ENCODE measurements around the gene TIAM2.
A peak's percentile ranks its signal among the peaks of the same experiment; 100 is the strongest.

The TIAM2 gene

DNA sequence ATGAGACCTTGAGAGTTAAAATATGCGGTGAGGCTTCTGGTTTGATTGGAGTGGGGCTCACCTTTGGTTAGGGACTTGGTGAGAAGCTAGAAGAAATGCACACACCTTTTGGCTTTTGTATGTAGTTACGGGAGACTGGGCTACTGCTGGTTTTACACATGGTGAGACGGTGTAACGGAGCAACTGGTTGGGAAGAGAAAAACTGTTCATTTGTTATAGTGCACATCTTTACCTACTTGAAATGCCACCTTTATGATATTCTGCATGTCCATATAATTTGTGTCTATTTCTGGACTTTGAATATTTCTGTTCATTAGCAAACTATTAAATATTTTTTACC, 31.6 kb downstream of the TIAM2 start:
- no peak for DNase-seq

DNA sequence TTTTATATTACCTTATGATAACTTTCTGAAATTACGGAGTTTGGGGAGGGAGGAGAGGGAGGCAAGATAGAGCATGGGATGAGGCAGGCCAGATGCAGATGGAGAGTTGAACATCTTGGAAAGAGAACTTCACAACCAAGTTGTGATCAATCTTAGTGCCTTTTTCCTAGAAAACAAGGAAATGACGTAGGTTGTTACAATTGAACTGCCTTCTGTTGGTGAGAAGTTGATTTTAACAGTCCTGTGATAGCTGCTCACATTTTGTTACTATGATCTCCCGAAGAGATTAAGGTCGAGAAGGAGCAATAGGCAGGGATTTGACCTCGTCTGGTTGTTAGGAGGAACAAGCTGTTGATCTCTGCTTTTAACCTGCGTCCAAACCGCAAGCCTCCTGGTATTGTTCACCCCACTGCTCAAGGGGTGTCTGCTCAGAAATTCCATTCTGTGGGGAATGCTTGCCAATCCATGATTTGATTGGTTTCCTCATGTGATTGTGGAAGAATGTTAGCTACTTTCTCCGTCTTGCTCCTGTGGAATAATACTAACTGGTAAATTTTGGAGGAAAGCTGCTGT, 35.1 kb downstream of the TIAM2 start:
- DNase-seq: no peak

DNA sequence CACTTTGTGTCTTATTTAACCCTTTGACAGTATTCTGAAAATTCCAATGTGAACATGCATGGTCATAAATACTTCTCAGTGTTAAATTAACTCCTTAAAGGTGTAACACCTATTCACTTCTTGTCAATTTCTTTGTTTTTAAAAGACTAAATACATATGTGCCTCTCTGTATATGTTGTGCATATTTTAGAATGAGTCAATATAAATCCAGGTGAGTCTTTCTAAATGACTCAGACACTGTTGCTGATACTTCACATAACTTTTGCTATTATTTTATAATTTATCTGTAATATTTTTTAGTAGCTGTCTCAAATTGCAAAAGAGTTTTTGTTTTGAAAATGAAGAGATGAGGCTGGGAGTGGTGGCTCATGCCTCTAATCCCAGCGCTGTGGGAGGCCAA, 36.0 kb downstream of the TIAM2 start:
- no peak for DNase-seq

DNA sequence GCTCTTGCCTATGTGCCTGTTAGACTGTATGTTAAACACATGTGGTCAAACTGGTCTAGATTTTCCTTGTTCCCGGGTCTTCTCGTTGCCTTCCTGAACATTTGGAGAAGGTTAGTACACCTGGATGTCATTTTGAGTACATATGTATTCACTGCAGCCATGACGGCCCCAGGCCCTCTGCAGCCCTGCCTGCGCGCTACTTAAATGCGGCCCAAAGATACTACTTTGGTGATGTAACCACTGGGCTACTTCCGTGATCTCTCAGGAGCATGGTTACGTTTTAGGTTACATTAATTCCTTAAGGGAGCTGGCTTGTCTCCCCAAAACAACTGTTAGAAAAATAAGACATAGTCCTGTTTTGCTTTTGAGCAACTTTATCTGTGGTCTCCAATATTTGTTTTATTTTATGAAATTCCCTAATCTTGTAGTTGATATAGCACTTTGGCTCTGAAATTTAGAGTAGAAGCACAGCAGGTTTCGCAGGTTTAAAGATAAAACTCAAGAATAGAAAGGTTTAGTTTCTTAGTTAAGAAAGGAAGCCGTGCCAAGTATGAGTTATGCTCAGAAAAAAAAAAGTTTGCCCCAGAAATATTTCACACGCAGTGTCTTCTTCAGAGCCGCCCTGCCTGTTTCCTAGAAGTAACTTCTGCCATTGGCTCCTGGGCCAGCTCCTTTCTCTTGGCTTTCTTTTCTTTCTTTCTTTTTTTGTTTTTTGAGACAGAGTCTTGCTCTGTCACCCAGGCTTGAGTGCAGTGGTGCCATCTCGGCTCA, 38.1 kb downstream of the TIAM2 start:
- no peak for DNase-seq

DNA sequence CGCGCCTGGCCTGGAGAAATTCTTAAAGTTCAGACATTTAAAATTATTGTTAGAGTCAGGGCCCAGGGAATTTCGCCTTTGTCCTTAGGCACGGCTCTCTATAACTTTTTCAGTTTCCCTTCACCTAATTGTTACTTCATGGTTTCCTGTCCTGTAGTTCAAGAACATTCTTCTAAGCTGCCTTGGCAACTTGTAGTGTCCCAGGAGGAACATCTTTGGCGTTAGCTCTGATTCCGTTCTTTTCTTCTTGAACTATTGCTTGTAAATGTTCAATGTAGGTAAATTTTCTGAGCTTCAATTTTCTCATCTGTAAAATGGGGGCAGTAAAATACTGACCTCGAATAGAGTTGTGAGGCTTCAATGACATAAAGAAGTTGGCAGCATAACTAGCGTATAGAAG, 41.8 kb downstream of the TIAM2 start:
- no peak for DNase-seq

DNA sequence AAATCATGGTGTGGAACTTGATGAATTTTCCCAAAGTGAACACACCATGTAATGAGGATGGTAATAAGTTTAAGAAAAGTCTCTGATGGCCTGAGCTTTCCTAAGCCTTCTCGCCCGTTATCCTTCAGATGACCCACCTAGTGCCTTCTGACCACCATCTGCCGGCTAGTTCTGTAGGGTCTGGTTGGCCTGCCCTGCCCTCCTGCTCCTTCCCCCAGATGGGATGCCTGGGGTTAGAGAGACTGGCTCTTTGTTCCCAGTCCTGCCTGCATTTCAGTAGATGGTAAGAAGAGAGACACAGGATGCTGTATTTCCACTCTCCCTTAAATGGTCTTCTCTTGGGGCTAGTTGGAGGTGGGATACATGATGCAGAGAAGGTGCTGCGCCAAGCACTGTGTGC, 43.0 kb downstream of the TIAM2 start:
- DNase-seq: no peak

DNA sequence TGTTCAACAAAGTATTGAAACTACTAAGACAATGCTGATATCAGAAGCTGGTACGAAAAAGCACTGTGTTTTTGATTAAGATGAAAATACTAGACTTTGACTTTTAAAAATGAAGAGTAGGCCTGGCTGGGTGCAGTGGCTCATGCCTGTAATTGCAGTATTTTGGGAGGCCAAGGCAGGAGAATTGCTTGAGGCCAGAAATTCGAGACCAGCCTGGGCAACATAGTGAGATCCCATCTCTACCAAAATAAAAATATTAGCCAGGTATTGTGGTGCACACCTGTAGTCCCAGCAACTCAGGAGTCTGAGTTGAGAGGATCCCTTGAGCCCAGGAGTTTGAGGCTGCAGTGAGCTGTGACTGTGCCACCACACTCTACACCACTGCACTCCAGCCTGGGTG, 43.4 kb downstream of the TIAM2 start:
- no peak for DNase-seq

DNA sequence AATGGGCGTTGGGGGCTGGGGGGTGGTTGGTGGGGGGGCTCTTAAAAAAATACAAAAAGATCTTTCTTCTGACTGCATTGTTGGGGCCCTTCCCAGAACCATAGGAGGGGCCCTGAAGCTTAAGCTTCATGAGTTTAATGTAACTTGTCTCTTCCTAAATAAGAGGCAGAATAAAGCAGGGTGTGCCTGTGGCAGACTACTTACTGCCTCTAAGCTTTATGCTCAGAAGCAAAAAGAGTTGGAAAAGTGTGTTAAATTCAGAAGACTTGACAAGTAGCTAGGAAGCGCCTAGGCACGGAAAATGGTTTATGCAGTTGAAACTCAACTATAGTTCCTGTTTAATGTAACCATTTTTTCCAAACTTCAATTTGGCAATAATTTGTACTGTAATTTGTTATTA, 44.5 kb downstream of the TIAM2 start:
- DNase-seq: no peak

DNA sequence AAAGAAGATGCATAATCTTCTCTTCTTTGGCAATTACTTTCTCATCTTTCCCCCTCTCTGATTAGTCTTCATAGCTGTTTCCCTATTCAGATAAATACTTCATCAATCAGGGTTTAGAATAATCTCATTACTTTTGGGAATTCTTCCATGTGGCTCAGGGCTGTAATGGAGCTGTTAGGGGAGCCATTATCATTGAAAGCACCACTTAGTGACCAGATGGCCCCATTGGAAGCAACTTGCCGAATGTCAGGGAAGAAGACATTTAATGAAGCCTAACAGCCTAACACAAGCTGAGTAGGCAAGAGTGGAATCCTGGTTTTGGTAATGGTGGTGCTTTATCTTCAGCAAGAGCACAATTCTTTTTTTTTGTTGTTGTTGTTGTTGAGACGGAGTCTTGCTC, 45.0 kb downstream of the TIAM2 start:
- no peak for DNase-seq

DNA sequence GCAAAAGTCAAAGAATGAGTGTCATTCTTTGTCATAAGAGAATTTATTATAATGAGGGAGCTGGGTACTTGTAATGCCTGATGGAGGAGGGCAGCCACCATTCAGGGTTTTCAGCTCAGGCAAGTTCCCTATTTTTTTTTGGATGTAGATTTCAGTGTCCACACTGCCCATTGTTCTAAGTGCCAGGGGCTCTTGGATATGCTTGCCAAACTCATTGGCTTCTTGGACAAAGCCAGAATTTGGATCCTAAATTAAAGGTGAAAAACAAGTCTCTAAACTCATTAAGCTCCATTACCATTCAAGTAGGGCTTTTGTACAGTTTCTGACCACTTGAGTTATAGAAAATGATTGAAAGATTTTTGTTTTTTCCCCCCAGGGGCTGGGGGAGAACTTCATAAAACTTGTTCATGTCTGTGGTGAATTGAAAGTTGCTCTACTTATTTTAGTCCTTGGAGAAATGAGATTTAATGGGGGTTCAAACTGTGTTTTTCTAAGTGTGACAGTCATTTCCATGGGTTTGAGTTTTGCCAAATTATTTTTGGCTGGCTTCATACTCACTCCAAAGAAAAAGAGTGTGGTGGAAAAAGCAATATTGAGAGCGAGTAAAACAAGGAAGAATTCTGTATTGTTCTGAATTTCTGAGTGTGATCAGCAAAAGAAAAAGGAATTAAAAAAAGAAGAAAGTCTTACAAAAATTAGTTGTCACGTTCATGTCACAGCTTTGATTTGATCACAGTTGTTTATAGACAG, 46.0 kb downstream of the TIAM2 start:
- no peak for DNase-seq

DNA sequence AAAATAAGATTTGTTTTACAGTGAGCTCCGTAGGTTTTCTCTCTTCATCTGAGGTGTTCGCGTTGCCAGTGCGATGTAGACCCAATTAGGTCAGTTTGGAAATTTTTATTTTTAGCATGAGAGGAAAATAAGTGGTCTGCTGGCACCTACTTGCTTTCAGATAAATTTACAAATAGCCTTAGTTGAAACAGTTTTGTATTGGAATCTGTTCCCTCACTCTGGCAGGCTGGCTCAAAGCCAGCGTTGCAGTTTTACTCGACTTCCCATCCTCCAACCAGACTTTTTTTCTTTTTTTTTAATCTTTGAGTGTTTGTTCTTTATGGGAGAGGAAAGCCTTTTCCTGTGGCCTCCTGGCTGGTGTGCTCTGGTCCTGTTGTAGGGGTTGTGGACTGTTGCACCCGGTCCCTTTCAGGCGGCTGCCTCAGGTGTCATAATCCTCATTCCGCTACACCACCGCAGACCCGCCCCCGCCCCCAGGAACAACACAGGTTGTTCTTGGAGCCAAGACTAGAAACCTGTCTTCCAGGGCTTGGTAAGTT, 46.7 kb downstream of the TIAM2 start:
- no peak for DNase-seq

DNA sequence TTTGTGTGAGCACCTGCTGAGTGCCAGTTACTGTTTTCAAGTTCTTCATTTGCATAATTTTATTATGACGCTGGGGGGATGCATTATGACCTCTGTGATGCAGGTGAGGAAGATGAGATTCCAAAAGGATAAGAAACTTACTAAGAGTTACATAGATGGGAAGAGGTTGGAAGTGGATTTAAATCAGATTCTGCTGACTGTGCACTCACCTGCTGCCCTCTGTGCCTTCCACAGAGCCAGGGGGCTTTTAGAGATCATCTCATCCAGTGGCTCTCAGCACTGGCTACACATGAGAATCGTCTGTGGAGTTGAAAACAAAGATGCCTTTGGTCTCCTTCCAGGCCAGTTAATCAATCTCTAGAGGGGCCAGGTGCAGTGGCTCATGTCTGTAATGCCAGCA, 47.9 kb downstream of the TIAM2 start:
- no peak for DNase-seq

DNA sequence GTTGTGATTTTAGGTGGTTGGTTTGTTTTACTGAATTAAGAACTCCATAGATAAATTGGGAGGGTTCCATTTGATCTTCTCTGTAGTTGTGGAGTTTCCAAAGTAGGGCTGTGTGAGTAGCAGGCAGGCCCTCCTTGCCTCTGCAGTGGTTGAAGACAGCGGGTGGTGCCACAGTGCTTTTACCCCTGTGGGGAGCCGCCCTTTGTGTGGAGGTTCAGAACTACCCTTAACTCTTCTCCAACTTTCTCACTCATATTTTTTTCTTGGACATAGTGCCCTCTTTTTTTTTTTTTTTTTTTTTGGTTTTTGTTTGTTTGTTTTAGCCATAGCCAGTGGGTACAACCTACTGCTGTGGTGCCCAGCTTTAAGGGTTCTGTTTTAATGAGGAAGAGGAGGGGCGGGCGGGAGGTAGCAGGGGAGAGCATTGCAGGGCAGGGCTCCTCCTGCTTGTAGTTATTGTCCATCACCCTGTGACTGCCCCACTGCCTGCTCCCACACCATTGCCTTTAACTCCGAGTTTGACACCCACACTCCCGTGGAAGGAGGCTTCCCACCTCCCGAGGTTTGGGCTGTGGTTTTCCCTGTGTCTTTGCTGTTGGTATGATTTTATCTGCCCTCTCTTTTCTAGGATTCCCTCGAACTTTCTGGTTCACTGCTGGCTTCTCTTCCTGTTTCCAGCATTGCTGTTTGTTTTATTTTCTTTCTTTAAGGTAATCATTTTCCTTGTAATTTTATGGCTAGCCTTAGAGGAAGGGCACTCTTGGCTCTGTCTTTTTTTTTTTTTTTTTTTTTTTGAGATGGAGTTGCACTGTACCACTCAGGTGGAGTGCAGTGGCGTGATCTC, 50.7 kb downstream of the TIAM2 start:
- peak; percentile 13 for DNase-seq

DNA sequence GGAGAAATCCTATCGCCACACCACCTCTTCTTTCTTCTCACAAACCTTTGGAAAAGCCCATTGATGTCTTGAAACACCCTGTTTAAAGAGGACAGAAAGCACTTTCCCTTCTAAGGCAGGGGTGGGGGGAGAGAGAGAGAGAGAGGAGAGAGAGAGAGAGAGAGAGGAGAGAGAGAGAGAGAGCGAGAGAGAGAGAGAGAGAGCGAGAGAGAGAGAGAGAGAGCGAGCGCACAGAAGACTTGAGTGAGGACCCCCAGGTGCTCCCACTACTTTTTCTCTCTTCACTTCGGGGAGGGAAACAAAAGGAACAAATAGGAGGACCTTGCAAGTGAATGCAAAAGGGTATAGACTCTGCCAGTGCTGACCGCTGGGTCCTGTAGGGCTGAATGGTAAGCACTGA, 52.4 kb downstream of the TIAM2 start:
- no peak for DNase-seq

DNA sequence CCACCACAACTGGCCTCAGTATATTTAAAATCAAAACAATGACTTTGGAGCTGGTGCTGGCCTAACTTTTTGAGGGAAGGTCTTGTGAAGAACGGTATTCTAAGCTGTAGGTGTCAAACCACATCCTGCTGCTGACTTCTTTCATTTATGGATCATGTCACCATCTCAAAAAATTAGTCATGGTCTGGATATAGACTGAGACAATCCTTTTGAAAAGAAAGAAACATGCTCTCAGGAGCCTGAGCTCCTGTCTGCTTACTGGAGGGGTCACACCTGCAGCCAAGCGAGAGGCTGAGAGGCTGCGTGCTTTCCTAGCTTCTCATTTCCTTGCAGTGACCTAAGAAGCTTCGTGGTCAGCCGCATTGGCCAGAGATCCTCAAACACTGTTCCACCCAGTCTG, 55.2 kb downstream of the TIAM2 start:
- no peak for DNase-seq

DNA sequence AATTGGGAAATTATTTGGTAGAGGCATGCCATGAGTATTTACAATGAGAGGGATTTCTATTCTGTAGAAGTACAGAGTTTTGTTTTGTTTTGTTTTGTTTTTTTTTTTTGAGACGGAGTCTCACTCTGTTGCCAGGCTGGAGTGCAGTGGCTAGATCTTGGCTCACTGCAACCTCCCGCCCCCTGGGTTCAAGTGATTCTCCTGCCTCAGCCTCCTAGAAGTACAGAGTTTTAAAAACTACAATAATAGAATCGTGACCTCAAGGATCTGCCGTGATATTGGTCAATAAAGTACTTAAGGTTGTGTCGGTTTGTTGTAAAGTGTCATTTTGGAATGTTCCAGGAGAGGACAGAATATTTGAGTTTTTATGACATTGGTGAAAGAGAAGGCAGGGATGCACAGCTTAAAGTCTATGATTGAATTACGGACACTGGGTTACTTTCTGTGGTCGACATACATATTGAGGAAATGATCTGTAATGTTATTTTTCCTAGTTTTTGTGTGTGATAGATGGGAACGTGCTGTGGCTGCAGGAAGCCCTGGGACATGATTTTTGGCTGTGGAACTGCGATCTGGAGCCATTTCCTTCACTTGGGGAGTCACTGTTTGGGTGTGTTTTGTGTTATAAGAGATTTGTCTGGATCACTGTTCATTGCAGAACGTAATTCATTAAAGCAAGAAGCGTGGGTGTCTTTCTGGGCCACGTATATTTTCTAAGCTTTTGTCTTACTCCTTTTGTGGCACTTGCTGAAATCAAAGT, 59.6 kb downstream of the TIAM2 start:
- DNase-seq: no peak

DNA sequence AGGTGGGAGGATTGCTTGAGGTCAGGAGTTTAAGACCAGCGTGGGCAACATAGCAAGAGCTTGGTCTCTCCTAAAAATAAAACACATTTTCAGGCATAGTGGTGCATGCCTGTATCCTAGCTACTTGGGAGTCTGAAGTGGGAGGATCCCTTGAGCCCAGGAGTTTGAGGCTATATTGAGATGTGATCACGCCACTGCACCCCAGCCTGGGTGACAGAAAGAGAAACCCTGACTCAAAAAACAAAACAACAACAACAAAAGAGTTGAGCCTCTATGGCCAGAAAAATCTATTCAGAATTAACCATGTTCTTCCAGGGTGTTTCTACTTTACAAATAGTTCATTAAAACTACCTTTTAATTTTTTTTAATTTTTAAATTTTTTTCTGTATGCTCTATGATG, 60.6 kb downstream of the TIAM2 start:
- DNase-seq: no peak

DNA sequence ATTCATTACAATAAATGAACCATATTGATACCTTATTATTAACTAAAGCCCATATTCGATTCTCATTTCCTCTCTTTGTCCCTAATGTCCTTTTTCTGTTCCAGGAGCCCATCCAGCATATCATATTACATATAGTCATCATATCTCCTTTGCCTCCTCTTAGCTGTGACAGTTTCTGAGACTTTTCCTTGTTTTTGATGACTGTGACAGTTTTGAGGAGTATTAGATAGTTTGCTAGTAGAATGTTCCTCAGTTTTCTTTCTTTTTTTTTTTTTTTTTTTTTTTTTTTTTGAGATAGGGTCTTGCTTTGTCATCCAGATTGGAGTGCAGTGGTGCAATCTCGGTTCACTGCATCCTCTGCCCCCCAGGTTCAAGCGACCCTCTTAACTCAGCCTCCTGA, 61.6 kb downstream of the TIAM2 start:
- no peak for DNase-seq

DNA sequence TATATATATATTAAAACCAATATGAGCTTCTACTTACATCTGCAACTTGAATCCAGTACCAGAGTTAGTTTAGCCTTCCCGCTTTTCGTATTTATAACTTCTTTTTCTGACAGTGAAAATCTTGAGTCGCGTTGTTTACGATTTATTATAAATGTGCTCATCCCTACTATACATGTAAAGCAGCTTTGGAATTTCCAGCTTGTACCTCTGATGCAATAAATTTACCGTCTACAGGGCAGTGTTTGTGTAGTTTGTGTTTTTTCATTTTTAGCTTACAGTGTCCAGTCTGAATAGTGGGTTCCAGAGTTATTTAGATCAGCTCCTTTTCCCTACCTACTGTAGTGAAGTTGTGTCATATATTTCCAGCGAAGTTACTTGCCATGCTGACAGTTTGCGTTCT, 66.3 kb downstream of the TIAM2 start:
- DNase-seq: no peak

DNA sequence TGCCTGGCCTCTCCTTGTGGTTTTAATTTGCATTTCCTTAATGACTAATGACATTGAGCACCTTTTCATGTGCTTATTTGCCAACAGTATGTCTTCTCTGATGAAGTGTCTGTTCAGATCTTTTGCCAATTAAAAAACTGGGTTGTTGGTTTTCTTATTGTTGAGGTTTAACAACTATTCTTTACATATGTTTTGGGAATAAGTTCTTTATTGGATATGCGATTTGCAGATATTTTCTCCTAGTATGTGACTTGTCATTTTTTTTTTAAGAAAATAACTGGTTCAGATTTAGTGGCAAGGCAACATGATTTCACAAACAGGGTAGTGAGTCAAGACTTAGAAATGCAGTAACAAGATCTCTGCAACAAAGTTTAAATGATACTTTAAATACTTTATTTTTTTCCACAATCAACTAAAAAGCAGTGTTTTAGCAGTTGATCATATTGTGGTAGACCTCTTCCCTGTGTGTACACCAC, 67.8 kb downstream of the TIAM2 start:
- DNase-seq: no peak

DNA sequence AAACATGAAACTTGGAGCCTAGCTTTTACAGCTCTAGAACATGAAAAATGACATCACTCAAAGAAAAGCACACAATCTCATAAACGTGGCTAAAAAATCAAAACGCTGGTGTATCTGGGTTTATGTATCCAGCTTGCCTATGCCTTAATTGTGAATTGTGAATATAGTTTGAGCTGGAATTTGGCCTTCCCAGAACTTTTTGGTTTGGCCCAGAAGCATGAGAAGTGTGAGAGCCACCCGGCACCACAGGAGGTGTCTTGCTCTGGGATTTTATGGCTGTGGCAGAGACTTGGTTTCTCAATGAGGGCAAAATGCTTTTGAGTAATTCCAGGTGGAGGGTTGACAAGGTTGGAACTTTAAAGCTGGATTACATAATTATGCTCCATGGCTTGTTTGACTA, 69.2 kb downstream of the TIAM2 start:
- no peak for DNase-seq

DNA sequence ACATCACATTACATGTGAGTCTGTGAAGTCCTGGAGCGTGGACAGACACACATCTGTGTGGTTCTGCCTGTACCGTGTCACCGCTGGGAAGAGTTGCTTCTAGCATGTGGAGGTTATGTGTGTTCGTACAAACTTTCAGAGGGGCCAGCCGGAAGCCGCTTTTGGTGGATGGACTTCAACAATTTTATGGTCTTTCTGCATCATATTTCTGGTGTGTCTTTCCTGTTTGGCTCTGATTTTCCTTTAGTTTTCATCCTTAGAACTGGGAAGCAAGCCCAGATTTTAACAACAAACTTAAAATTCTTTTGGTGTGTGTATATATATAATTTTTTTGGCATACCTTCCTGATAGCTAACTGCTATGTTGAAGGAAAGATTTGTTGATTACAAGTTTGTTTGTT, 71.2 kb downstream of the TIAM2 start:
- no peak for DNase-seq
